NCI-H69 (cell line): ENCODE measurements around the gene FOXJ2.
"Not testable (repeated sequence)": the region's sequence is repeated elsewhere in the genome, so short reads cannot be mapped to it uniquely, and the experiment has no call there.

ENCODE experiments used
- DNase-seq: peaks from one replicate; lab custom pipeline; 2025; lab: John Stamatoyannopoulos, UW

Gene FOXJ2

GRCh38 chr12:8032242-8033152 is at the start of gene FOXJ2:
Gene FOXJ2, plus strand, starts transcription at chr12:8032716. Its CDS starts 7,117 bp downstream, at chr12:8039833.
- peak; percentile 85 for DNase-seq

- DNase-seq = not testable (repeated sequence)
Observed at GRCh38 chr12:7983019-7983418, 49.5 kb upstream of the FOXJ2 start.

GRCh38 chr12:7983460-7983859 is 49.1 kb upstream of the FOXJ2 start:
- not testable (repeated sequence) for DNase-seq

- no peak for DNase-seq
Observed at GRCh38 chr12:7984900-7985299, 47.6 kb upstream of the FOXJ2 start.

GRCh38 chr12:7985802-7986418 is 46.6 kb upstream of the FOXJ2 start:
- DNase-seq = no peak

GRCh38 chr12:7989827-7990491 is 42.6 kb upstream of the FOXJ2 start:
- DNase-seq = no peak

- no peak for DNase-seq
Observed at GRCh38 chr12:7991535-7991934, 41.0 kb upstream of the FOXJ2 start.

- no peak for DNase-seq
Observed at GRCh38 chr12:7994731-7995205, 37.7 kb upstream of the FOXJ2 start.

GRCh38 chr12:7995266-7995963 is 37.1 kb upstream of the FOXJ2 start:
- DNase-seq = peak; percentile 73

GRCh38 chr12:8000827-8001226 is 31.7 kb upstream of the FOXJ2 start:
- DNase-seq = not testable (repeated sequence)

GRCh38 chr12:8001496-8001895 is 31.0 kb upstream of the FOXJ2 start:
- DNase-seq = not testable (repeated sequence)

- DNase-seq = not testable (repeated sequence)
Observed at GRCh38 chr12:8004897-8005296, 27.6 kb upstream of the FOXJ2 start.

- DNase-seq = no peak
Observed at GRCh38 chr12:8011331-8011730, 21.2 kb upstream of the FOXJ2 start.

GRCh38 chr12:8012651-8013309 is 19.7 kb upstream of the FOXJ2 start:
- no peak for DNase-seq

- DNase-seq = no peak
Observed at GRCh38 chr12:8014836-8015235, 17.7 kb upstream of the FOXJ2 start.

- DNase-seq = not testable (repeated sequence)
Observed at GRCh38 chr12:8018213-8018612, 14.3 kb upstream of the FOXJ2 start.

GRCh38 chr12:8018666-8019581 is 13.6 kb upstream of the FOXJ2 start:
- DNase-seq = peak; percentile 34

- DNase-seq = peak; percentile 99
Observed at GRCh38 chr12:8026291-8026900, 6.1 kb upstream of the FOXJ2 start.

- DNase-seq = peak; percentile 16
Observed at GRCh38 chr12:8027856-8028255, 4.7 kb upstream of the FOXJ2 start.

GRCh38 chr12:8028267-8028666 is 4.2 kb upstream of the FOXJ2 start:
- no peak for DNase-seq
